MV-4-11 (cell line): ENCODE measurements around the gene F5.
A peak's percentile ranks its signal among the peaks of the same experiment; 100 is the strongest.
"Not testable (repeated sequence)": the region's sequence is repeated elsewhere in the genome, so short reads cannot be mapped to it uniquely, and the experiment has no call there.

Experiments
- DNase-seq: peaks from one replicate; lab custom pipeline; 2025; lab: John Stamatoyannopoulos, UW

Gene F5

DNA sequence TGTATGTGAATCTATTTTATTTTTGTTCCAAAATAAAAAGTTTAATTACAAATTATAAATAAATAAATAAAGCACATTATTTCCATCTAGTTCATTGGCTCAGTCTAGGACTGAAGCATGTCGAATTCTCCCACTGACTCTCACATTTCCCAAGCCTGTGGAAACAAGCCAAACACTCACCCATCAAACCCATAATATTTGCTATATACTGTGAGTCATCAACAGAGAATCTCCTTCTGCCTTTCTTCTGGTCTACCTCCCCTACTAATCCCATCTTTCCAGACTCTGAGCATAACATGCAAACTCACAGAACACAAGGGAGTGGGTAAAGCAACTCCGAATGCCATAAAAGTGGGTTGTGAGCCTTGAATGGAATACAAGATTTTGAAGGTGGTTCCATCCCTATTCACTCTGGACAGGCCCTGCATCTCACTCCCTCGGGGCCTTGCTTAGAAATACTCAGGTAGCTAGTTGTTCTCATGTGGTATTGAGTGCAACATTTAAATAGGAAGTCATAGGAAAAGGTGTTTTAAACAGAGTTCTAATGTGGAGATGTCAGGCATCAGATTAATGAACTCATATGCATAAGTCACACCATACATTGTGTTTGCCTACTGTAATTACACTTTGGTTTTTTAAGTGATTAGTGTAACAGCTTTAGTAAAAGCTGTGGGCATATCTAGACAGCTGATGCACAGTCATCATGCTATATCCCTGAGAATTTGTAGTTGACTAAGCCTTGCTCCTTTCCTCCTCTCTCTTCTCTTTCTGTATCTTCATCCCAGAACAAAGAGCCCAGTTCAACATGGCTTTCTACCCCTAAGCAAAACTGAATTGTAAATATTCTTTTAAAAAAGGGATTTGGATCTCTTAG lies 47.0 kb downstream of the F5 start:
- no peak for DNase-seq

DNA sequence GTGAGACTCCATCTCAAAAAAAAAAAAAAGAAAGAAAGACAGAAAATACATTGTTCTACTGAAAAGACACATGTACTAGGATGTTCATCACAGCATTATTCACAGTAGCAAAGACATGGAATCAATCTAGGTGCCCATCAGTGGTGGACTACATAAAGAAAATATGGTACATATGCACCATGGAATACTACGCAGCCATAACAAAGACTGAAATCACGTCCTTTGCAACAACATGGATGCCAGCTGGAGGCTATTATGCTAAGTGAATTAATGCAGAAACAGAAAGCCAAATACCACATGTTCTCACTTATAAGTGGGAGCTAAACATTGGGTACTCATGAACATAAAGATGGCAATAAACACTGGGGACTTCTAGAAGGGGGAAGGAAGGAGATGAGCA lies 51.6 kb downstream of the F5 start:
- DNase-seq, result no peak

DNA sequence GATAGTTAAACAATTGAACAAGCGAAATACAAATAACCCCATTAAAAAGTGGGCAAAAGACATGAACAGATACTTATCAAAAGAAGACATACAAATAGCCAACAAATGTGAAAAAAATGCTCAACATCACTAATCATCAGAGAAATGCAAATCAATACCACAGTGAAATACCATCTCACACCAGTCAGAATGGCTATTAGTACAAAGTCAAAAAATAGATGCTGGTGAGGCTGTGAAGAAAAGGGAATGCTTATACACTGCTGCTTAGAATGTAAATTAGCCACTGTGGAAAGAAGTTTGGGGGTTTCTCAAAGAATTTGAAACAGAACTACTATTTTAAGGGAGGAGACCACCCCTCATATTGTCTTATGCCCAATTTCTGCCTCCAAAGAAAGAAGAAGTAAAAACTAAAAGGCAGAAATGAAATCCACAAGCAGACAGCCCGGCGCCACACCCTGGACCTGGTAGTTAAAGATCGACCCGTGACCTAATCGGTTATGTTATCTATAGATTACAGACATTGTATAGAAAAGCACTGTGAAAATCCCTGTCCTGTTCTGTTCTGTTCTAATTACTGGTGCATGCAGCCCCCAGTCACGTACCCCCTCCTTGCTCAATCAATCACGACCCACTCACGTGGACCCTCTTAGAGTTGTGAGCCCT lies 52.6 kb downstream of the F5 start:
- not testable (repeated sequence) for DNase-seq

DNA sequence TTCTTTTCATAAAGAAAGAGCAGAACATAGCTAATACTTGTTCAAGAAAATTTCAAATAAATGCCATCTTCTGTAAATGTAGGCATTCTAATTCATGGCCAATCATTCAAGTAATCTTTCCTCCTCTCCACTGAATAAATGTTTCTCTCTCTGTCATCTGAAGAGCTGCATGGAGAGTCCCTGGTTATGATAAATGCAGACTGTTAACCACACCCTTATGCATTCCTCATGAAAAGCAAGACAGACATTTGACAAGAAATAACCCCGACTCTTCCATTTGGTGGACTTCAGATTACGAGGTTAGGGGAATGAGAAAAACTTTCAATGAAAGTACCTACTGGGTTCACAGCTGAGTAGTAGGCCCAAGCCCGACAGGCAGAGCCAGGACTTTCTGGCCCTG lies 55.8 kb downstream of the F5 start:
- DNase-seq, result no peak

DNA sequence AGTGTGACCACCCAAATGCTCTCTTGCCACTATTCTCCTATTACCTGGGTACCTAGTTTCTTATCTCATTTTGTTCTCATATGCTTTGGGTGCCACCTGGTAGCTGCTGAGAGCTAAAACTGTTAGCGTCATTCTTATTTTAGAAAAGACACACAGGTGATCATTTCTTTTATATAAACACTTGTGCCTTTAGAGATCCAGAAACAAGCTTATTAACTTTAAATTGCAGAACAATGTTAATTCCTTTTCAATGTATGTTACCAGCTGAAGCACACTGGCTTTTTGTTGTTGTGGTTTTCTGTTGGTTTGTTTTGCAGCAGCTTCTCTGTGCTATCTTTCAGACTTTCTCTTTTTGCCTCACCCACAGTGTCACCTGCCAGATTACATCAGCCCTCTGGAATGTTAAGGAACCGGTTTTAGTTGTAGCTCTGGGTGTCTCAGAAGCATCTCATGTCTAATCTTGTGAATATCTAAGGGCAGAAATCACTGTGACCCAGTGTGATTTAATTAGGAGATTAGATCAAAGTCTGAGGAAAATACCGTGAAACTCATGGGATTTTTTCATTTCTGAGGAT lies 57.1 kb downstream of the F5 start:
- DNase-seq, result no peak

DNA sequence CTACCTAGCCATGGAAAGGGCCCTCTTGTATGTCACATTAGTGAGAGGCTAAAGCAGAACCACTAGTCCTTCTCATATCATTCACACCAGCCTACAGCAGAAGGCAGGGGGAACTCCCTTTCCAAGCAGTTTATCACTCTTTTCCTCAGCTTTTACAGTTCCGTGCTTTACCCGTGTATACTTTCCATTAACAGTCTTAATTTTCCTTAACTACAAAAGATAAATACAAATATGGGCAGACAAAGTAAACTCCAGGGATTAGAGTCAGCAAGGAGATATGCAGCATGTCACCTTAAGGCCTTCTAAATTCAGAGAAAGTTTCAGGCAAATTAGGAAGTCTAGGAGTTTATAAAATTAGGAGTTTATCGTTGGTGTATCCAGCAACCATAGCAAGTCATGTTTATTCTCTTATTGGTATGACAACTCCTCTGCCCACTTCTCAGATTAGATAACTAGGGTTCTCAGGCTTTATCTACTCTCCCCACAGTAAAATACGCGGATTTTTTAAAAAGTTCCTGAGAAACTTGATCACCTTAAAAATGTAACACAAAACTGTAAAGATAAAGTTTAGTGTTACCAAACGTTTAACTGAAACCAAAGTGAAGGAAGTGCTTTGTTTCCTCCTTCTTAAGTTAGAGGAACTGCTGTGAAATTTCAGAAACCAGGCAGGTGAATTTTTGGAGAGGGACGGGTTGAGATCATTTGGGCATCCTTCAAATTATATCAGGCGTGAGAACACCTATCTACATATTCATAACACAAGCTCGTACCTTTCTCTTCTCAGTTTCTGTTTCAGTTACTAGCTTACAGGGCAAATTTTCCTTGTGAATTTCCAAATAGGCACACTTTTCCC lies 57.8 kb downstream of the F5 start:
- DNase-seq, result peak; percentile 31

DNA sequence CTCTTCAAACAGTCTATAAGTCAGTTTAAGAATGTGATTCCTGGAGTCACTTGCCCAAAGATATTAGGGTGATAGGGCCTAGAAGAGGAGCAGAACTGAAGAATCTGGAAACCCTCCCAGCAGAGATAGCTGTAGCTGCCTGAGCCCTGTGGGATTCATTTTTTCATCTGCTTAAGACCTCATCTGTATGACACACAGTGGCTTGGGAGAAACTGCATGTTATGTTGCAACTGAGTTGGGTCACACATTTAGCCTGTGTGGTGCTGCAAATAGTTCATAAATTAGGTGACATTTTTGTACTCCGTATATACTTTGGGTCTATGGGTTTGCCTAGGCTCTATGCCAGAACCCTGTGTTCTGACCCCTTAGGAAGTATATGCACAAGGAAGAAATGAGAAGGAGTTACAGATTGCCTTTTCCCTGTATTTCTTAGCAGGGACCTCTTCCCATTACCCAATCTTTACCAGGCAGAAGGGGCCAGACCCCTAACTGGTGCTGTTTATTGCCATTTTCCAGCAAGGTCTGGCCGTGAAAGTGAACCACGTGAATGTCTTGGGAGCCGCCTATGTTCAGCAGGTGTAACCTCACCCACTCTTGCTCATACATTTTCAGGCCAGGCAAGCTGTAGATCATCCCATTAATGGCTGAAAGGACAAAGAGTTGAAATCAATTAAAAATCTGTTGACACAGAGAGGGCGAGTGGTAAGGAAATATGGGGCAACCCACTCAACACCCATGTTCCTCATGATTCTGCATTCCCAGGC lies 58.6 kb downstream of the F5 start:
- DNase-seq, result peak; percentile 63

DNA sequence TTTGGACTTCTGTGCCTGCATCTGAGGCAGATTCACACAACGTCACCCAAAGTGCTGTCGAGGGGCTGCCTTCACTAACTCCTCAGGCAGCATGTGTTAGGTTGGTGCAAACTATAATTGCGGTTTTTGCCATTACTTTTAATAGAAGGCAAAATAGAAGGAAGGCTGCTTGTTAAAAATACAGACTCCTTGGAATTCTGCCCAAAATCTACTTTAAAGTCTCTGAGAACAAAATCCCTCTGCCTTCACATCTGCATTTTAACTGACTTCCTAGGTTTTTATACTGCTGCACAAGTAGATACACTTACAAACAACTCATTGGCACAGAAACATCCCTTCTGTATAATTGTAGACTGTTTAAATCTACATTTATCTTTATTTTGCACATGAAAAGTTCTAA lies 59.3 kb downstream of the F5 start:
- DNase-seq, result no peak

DNA sequence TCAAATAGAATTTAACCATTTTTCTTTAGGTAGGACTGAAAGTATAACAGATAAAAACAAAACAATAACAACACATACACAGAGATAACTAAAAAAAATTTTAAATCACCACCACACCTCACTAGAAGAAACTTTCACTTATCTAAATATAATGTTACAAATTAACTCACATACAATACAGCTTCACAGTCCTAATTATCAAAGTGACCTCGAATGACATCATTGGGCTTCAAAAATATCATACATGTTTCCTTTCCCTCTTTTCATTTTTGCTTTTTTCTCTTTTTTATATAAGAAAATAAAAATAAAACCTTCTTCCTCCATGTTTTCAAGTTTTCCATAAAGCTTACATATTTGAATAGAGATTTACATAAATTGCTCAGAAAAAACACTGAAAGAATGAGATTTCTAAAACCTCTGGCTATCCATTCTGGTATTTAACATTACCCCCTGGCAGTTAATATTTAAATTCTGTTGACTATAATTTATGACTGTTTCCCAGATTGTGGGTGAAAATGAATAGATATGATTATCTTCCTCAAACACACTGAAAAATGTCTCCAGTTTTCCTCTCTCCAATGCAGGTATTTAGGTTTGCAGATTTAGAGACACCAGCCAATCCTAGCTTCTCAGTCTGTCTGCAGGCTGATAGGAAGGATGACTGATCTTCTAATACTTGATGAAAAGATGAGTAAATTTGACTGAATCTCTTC lies 60.0 kb downstream of the F5 start:
- no peak for DNase-seq

DNA sequence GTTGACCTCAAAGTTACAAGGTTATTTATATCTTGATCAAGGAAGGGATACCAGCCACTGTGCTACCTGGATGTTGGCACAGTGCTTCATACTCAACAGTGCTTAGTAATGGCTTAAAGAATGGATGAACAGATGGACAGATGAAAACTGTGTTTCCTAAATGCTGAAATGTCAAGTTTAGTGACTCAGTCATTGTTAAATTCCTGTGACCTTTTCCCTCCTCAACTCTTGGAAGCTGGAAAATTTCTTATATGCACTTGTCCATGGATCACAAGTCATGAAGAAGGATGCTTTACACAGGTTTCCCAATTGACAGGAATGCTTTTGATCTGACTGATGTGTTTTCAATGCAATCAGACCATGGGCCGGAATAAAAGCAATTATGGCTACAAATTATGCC lies 60.9 kb downstream of the F5 start:
- no peak for DNase-seq

DNA sequence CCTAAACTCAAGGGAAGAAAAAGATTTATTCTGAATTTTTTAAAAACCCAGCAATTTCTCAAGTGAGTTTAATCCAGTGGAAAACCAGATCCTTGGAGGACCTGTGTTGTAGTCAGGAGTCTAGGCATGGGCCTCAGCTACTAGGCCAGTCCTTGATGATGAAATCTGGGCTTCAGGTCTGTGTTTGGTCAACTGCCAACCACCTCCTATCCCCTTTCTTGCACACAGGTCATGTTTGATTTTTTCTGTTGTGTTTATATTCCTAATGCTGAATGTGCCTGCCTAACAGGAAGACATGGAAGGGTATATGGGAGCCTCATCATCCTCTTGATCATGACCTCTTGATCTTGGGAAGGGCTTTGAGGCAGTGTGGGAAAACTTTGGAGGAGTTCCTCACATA lies 62.4 kb downstream of the F5 start:
- DNase-seq, result no peak

DNA sequence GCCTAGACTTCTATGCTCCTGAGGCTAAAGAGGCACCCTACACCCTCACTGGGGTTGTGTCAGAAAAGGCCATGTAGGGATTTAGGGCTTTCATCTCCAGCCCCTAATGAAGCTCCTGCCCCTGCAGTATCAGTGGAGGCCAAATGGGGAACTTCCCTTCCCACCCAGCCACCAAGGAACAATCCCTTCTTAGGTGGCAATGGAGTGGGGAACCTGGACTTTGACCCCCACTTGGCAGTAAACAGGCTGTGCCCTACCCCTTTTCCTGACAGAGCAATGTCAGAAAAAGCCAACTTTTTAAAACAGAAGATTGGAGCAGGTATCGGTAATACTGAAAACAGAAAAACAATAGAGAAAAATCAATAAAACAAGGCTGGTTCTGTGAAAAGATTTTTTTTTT lies 65.1 kb downstream of the F5 start:
- no peak for DNase-seq

DNA sequence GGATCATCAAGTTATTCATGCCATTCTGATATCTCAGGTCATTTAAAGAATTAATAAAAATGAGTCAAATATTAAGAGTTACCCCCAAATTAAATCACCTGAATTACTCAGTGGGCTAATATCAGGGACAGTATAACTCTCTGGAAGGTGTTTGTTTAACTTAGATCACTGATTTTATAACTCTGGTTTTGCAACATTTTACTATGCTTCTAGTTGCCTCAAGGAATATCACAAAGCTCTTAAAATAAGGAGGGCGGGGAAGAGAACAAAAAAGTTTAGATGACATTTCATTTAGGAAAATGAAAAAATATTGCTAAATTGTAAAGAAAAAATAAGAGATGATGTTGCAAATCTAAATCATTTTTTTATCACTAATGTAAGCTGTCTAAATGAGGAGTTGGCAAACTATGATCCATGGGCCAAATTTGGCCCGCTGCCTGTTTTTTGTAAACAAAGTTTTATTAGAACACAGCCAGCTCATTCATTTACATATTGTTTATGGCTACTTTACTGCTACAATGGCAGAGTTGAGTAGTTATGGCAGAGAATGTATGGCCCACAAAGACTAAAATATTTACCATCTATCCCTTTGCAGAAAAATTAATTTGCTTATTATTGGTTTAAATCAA lies 68.6 kb downstream of the F5 start:
- no peak for DNase-seq

DNA sequence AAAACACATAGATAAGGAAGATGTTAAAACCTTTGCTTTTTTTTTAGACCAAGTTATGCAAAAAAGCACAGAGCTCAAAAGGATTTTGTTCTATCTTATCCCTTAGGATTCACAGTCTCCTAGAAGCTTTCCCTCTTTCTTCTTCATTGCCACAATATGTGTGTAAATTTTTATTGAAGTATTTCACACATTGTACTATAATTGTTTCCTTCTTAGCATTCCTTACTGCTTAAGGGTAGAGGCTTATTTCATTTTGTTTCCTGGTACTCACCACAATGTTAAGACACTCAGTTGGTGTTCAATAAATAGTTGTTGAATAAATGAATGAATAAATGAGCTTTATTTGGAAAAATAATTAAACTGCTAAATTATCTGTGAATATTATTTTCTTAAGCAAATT lies 70.6 kb downstream of the F5 start:
- no peak for DNase-seq

DNA sequence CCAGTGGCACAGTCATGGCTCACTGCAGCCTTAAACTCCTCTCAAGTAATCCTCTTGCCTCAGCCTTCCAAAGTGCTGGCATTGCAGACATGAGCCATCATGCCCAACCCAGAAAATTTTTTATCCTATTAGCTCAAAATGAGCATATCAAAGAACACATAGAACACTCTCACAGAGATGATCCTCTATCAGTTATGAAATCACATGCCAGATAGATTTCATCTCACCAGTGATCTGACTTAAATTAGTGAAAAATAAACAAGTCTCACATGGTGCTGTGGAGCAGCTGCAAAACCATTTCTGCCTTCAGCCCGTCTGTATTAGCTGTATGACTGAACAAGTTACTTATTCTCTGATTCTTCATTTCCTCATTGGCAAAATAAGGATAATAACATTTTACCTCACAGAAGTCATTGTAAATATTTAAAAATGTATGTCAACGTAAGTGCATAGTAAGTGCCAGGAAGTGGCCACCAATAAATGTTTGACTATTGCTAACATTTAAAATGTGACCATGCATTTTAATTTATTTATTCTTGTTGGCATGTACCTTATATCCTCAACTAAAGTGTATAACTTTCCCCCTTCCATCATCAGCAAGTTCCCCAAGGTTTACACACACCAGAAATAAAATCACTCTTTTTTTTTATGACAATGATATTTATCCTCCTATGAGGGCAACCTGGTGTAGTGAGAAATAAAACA lies 71.6 kb downstream of the F5 start:
- DNase-seq, result no peak

DNA sequence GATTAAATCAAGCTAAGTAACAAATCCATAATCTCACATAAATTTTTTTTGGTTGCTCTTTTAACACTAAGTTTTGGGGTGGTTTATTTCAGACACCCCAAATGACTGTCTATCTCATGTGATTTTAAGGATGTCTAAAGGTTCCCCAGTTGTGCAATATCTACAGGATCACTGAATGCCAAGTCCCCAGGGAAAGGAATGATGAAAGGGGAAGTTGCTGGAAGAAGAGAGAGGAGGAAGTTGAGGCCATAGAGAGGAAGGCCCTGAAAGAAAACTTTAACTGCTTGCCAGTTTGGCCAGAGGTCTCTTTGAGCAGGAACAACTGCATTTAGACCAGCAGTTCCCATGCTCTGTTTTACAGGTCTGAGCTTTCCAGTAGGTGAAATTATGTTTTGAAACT lies 73.1 kb downstream of the F5 start:
- peak; percentile 85 for DNase-seq

DNA sequence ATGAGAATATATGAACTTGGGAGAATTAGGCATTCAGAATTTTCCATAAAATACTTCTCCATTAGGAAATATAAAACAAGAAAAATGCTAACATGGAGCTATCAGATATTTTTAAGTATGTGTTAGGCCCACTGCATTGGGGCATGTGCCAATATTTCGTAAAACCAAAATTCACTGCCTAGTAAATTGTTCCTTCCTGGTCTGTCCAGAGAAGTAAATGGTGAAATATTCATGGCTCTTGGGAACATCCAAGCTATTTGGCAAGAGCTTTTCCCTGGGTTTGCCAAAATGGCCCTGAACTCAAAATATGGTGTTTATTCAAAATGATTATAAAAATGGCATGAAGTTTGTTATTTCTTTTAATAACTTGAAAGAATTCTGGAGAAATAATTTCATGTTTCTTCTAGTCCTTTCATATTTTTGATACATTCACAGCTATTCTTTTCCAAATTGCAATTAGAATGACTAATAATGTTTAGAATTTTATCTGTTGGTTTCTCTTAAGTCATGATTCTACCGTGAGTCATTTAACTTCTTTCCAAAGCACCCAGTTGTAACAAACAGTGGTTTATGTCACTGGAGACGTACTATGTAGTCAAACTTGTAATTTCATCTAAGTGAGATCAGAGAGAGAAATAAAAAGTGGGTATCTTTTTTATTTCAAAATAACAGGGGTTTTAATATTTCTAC lies 74.8 kb downstream of the F5 start:
- DNase-seq, result no peak

DNA sequence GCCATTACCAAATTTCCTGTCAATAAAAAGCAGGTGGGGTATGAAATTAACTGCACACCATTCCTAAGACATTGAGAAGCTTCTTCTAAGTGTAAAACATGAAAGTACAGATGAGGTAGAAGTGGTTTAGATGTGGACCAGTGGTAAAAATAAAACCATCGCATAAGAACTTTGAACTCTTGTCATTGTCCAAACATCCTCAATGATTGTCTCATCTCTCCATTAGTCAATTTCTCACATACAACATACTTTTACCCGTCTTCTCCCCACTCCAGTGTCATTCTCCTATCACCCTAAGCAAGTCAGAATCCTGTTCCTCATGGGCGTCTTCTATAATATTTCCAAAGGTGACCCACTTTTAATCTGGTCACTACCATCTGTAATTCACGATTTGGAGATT lies 76.2 kb downstream of the F5 start:
- DNase-seq, result no peak

DNA sequence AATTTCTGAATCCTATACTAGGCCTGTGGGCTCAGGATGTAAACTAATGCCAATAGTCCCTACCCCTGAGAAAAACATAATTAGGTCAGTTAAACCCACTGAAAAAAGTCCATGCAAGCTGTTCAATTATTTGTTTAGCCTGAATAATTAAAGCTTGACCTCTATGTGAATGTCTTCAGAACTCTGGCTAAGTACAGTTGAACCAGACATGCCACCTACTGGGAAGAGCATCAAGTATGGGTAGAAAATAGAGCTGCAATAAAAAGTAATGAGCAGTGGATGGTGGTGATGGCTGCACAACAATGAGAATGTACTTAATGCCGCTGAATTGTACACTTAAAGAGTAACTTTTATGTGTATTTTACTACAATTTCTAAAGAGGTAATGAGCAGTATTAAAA lies 76.9 kb downstream of the F5 start:
- no peak for DNase-seq
